Neural progenitor cell (in vitro differentiated cells): ENCODE results near the gene CANT1. TPM values are rescaled to one million over a fixed set of nuclear protein-coding genes. Genes with fewer than 3 reads are reported as not detected.
A peak's percentile ranks its signal among the peaks of the same experiment; 100 is the strongest.

ENCODE experiments used
- DNase-seq: peaks from one replicate; pipeline ENCODE4 v3.0.0-alpha.2; 2016; ENCODE audit warnings: low spot score
- H2AFZ ChIP-seq: fragments of 200-600 bp; sonication (generic); replicated peaks from 2 replicates; pipeline ENCODE4 v1.6.1; 2016; ENCODE audit warnings: antibody characterized with exemption
- H3F3A ChIP-seq: fragments of 200-600 bp; sonication (generic); 2 replicates; pipeline ENCODE4 v1.6.1; 2016; ENCODE audit warnings: antibody characterized with exemption, low read depth
- H3K27ac ChIP-seq: fragments of 200-600 bp; sonication (generic); 2 replicates; pipeline ENCODE4 v1.5.1; 2016; ENCODE audit warnings: mild to moderate bottlenecking
- H3K27me3 ChIP-seq: fragments of 200-600 bp; sonication (generic); 2 replicates; pipeline ENCODE4 v1.6.1; 2016; ENCODE audit warnings: mild to moderate bottlenecking, moderate library complexity
- H3K36me3 ChIP-seq: fragments of 200-600 bp; sonication (generic); 2 replicates; pipeline ENCODE4 v1.5.1; 2016
- H3K4me1 ChIP-seq: fragments of 200-600 bp; sonication (generic); 2 replicates; pipeline ENCODE4 v1.6.1; 2016; ENCODE audit warnings: mixed run types
- H3K4me2 ChIP-seq: fragments of 200-600 bp; sonication (generic); 2 replicates; pipeline ENCODE4 v1.6.1; 2016
- H3K4me3 ChIP-seq: fragments of 200-600 bp; sonication (generic); 2 replicates; pipeline ENCODE4 v1.5.1; 2016
- H3K79me2 ChIP-seq: fragments of 200-600 bp; sonication (generic); 2 replicates; pipeline ENCODE4 v1.6.1; 2016; ENCODE audit warnings: low read depth
- H3K9ac ChIP-seq: fragments of 200-600 bp; sonication (generic); 2 replicates; pipeline ENCODE4 v1.6.1; 2016
- H3K9me3 ChIP-seq: fragments of 200-600 bp; sonication (generic); 2 replicates; pipeline ENCODE4 v1.5.1; 2016; ENCODE audit warnings: low read depth
- H4K20me1 ChIP-seq: fragments of 200-600 bp; sonication (generic); 2 replicates; pipeline ENCODE4 v1.6.1; 2016; ENCODE audit warnings: low read depth
- H3K27ac Mint-ChIP-seq: 3 replicates; pipeline ENCODE4 v1.8.0; 2021; ENCODE audit warnings: mixed read lengths
- H3K27me3 Mint-ChIP-seq: 2 replicates; pipeline ENCODE4 v1.8.0; 2022; ENCODE audit warnings: low read depth, mild to moderate bottlenecking, inconsistent platforms, moderate library complexity, mixed read lengths; ENCODE audit not compliant: insufficient read depth
- H3K36me3 Mint-ChIP-seq: 3 replicates; pipeline ENCODE4 v1.8.0; 2021; ENCODE audit warnings: mixed read lengths
- H3K4me1 Mint-ChIP-seq: 3 replicates; pipeline ENCODE4 v1.8.0; 2021; ENCODE audit warnings: mixed read lengths
- H3K4me3 Mint-ChIP-seq: 3 replicates; pipeline ENCODE4 v1.8.0; 2021; ENCODE audit warnings: mild to moderate bottlenecking, moderate library complexity, mixed read lengths
- H3K9me3 Mint-ChIP-seq: 3 replicates; pipeline ENCODE4 v1.8.0; 2020; ENCODE audit warnings: mixed read lengths
- EZH2 ChIP-seq: fragments of 200-600 bp; sonication (generic); IDR thresholded peaks from 2 replicates; pipeline ENCODE4 v1.6.1; 2017; ENCODE audit warnings: antibody characterized with exemption, mild to moderate bottlenecking, moderate library complexity
- EZH2phosphoT487 ChIP-seq: fragments of 200-600 bp; sonication (generic); IDR thresholded peaks from 2 replicates; pipeline ENCODE4 v1.6.1; 2017; ENCODE audit warnings: antibody characterized with exemption
- total RNA-seq: library from RNA; depleted of rRNA; stranded (reverse); fragments of >200 nt; gene quantifications from 2 replicates; pipeline ENCODE4 v1.2.3, GENCODE V29; 2015; ENCODE audit warnings: low replicate concordance
- TF ChIP-seq, protein P1 (sequence below): fragments of 200-600 bp; sonication (generic); IDR thresholded peaks from 2 replicates; pipeline ENCODE4 v1.5.1; 2017; ENCODE audit warnings: antibody characterized with exemption, mild to moderate bottlenecking

Gene CANT1
- total RNA-seq, 1 donor from 2014 or later = 24.3 TPM

DNA sequence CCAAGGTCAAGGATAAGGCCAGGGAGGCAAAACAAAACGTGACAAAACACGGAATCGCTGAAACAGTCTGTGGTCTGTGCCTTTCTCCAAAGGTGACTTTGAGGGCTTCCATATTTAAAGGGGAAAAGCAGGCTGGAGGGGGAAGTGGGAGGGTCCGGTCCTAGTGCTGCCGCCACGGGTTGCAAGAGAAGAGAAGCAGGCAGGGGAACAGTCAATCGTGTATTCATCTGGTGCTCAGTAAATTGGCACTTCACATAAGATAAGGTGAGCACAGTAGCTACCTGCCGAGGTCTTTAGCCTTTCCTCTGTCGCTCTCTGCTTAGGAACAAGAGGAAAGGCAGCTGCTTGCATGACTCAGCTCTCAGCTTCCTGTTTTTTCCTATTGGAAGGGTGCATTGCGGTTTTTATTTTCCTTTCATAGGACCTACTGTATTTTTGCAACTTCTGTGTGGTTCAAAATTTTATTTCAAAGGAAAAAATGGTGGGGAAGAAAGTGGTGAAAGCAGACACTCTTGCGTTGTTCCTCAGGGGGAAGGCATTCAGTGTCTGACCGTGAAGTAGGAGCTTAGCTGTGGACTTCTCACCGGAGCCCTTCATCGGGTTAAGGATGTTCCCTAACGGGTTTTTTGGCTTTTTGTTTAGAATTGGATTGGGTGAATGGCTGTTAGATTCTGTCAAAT, 22.8 kb downstream of the CANT1 start:
- H3K27ac ChIP-seq = no peak overlapping the region
- Mint-ChIP-seq H3K36me3 (peaks cover 9% of the 10 kb centered on the region), H3K4me3 (no peak overlapping the region), H3K27ac (no peak overlapping the region), H3K27me3 (peaks cover 2% of the 10 kb centered on the region), H3K4me1 (peaks cover 13% of the 10 kb centered on the region), H3K9me3 (no peaks in the 10 kb centered on the region)
- DNase-seq = no peak
- H3K36me3 ChIP-seq = no peaks in the 10 kb centered on the region
- H3K4me2 ChIP-seq = peak overlapping the region; percentile 37
- peaks cover 8% of the 10 kb centered on the region for H3K27me3 ChIP-seq
- H3F3A ChIP-seq = peaks cover 7% of the 10 kb centered on the region
- H3K4me1 ChIP-seq = peaks cover 4% of the 10 kb centered on the region
- H3K9me3 ChIP-seq = no peaks in the 10 kb centered on the region
- TF ChIP-seq, protein P1, sequence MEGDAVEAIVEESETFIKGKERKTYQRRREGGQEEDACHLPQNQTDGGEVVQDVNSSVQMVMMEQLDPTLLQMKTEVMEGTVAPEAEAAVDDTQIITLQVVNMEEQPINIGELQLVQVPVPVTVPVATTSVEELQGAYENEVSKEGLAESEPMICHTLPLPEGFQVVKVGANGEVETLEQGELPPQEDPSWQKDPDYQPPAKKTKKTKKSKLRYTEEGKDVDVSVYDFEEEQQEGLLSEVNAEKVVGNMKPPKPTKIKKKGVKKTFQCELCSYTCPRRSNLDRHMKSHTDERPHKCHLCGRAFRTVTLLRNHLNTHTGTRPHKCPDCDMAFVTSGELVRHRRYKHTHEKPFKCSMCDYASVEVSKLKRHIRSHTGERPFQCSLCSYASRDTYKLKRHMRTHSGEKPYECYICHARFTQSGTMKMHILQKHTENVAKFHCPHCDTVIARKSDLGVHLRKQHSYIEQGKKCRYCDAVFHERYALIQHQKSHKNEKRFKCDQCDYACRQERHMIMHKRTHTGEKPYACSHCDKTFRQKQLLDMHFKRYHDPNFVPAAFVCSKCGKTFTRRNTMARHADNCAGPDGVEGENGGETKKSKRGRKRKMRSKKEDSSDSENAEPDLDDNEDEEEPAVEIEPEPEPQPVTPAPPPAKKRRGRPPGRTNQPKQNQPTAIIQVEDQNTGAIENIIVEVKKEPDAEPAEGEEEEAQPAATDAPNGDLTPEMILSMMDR = no peak
- no peak for TF ChIP-seq EZH2phosphoT487
- H3K79me2 ChIP-seq = no peaks in the 10 kb centered on the region
- H3K4me3 ChIP-seq = no peak overlapping the region
- no peak overlapping the region for H2AFZ ChIP-seq
- no peak overlapping the region for H3K9ac ChIP-seq
- H4K20me1 ChIP-seq = no peaks in the 10 kb centered on the region

DNA sequence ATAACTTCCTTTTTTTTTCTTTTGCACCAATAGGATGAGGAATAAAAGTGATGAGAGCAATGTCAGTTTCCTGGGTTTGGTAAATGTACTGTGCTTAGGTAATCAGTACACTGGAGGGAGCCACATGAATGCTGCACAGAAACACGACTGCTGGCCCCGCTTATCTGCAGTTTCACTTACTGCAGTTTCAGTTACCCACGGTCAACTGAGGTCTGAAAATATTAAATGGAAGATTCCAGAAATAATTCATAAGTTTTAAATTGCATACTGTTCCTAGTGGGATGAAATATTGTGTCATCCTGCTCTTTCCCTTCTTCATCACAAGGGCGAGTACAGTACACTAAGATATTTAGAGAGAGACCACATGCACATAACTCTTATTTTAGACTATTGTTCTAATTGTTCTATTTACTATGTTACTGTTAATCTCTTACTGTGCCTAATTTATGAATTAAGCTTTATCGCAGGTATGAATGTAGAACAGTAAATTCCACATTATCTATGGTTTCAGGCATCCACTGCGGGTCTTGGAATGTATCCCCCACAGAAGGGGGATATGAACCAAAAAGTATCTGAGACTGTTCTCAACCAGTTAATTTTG, 23.4 kb downstream of the CANT1 start:
- Histone ChIP-seq H2AFZ (no peak overlapping the region), H3K27ac (no peak overlapping the region), H3K79me2 (no peaks in the 10 kb centered on the region), H3K4me2 (peak overlapping the region; percentile 37), H3K4me1 (peaks cover 6% of the 10 kb centered on the region), H4K20me1 (no peaks in the 10 kb centered on the region), H3K4me3 (no peak overlapping the region), H3F3A (peaks cover 13% of the 10 kb centered on the region), H3K9me3 (no peaks in the 10 kb centered on the region), H3K36me3 (no peaks in the 10 kb centered on the region), H3K27me3 (peaks cover 8% of the 10 kb centered on the region), H3K9ac (no peak overlapping the region)
- peaks cover 2% of the 10 kb centered on the region for H3K27me3 Mint-ChIP-seq
- DNase-seq = no peak
- H3K36me3 Mint-ChIP-seq = peaks cover 9% of the 10 kb centered on the region
- peaks cover 19% of the 10 kb centered on the region for H3K4me1 Mint-ChIP-seq
- no peak overlapping the region for H3K4me3 Mint-ChIP-seq
- TF ChIP-seq EZH2phosphoT487 (no peak), EZH2 (no peak)
- TF ChIP-seq, protein P1 = no peak
- H3K27ac Mint-ChIP-seq = no peak overlapping the region
- H3K9me3 Mint-ChIP-seq = no peaks in the 10 kb centered on the region

DNA sequence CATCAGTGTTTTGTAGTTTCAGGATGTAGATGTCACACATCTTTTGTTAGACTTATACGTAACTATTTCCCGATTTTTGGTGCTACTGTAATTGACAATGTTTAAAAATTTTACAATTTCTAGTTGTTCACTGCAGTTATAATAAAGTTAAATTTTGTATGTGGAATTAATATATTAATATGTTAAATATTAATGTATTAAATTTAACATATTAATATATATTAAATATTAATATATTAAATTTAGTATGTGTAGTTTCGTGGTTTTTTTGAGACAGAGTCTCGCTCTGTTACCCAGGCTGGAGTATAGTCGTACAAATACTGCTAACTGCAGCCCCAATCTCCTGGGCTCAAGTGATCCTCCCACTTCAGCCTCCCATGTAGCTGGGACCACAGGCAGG, 24.2 kb downstream of the CANT1 start:
- Mint-ChIP-seq H3K4me3 (no peak overlapping the region), H3K4me1 (peaks cover 21% of the 10 kb centered on the region), H3K27ac (no peak overlapping the region), H3K27me3 (peaks cover 2% of the 10 kb centered on the region), H3K9me3 (no peaks in the 10 kb centered on the region), H3K36me3 (peaks cover 8% of the 10 kb centered on the region)
- Histone ChIP-seq H3K79me2 (no peaks in the 10 kb centered on the region), H3F3A (peaks cover 21% of the 10 kb centered on the region), H3K4me3 (no peak overlapping the region), H3K27ac (no peak overlapping the region), H3K36me3 (no peaks in the 10 kb centered on the region), H3K4me1 (peaks cover 14% of the 10 kb centered on the region), H3K27me3 (peaks cover 8% of the 10 kb centered on the region), H2AFZ (no peak overlapping the region), H3K9me3 (no peaks in the 10 kb centered on the region), H4K20me1 (no peaks in the 10 kb centered on the region), H3K9ac (no peak overlapping the region), H3K4me2 (no peak overlapping the region)
- DNase-seq = no peak
- TF ChIP-seq EZH2 (no peak), EZH2phosphoT487 (no peak)
- TF ChIP-seq, protein P1 = no peak
